K562 (cell line): ENCODE data around the gene CHD5. TPM values are rescaled to one million over a fixed set of nuclear protein-coding genes. Genes with fewer than 3 reads are reported as not detected.

Experiments used
- BHLHE40 ChIP-seq: IDR thresholded peaks from 2 replicates; pipeline ENCODE4 v1.6.1; 2011; ENCODE audit warnings: low read length, improper control_type of control experiment
- CBX3 ChIP-seq, 2 experiments: IDR thresholded peaks; 1 replicate in 1 of 2; 2 replicates in 1 of 2; pipeline ENCODE4 v1.6.1; 2012; ENCODE audit warnings: inconsistent platforms in 2 of 2, low read length in 2 of 2, borderline replicate concordance in 1 of 2, control low read depth in 1 of 2
- HSF4 ChIP-seq: fragments of 250-450 bp; sonication (Bioruptor Pico); IDR thresholded peaks from 2 replicates; pipeline ENCODE4 v2.1.2; 2022; ENCODE audit warnings: mild to moderate bottlenecking, moderate library complexity, borderline replicate concordance
- JUND ChIP-seq, 2 experiments: IDR thresholded peaks; 2 replicates in 1 of 2; 3 replicates in 1 of 2; pipeline ENCODE4 v1.6.1; 2011; ENCODE audit warnings: borderline replicate concordance in 2 of 2, low read depth in 2 of 2, low read length in 2 of 2, improper control_type of control experiment in 1 of 2, missing biosample characterization in 1 of 2, missing genetic modification characterization in 1 of 2, missing genetic modification reagents in 1 of 2
- L3MBTL2 ChIP-seq: fragments of 450-650 bp; IDR thresholded peaks from 2 replicates; pipeline ENCODE4 v1.6.1; 2016; ENCODE audit warnings: mild to moderate bottlenecking, moderate library complexity
- MYC ChIP-seq, 2 experiments: fragments of 250-450 bp in 1 of 2; sonication (Bioruptor Pico) in 1 of 2; IDR thresholded peaks; 2 replicates each; pipeline versions ENCODE4 v1.5.1 to v1.6.1; 2012 to 2021; ENCODE audit warnings: low read depth in 2 of 2, borderline replicate concordance in 1 of 2, improper control_type of control experiment in 1 of 2, low read length in 1 of 2, mild to moderate bottlenecking in 1 of 2, moderate library complexity in 1 of 2
- PRPF4 ChIP-seq: fragments of 200-400 bp; formaldehyde crosslinking; IDR thresholded peaks from one replicate; pipeline ENCODE4 v1.6.1; 2017; ENCODE audit warnings: low read length, low read depth, mild to moderate bottlenecking; ENCODE audit not compliant: insufficient read depth, poor library complexity, severe bottlenecking
- RAD21 ChIP-seq, 2 experiments: fragments of 250-450 bp in 1 of 2; fragments of 450-650 bp in 1 of 2; sonication (Bioruptor Pico) in 1 of 2; formaldehyde crosslinking in 1 of 2; IDR thresholded peaks in 1 of 2; conservative IDR thresholded peaks in 1 of 2; 2 replicates each; pipeline versions ENCODE4 v1.4.0 to v1.8.0; 2020 to 2022; ENCODE audit warnings: mild to moderate bottlenecking in 2 of 2, moderate library complexity in 1 of 2
- RAD51 ChIP-seq: fragments of 450-650 bp; IDR thresholded peaks from 2 replicates; pipeline ENCODE4 v1.7.1; 2016; ENCODE audit warnings: low read depth, mild to moderate bottlenecking, borderline replicate concordance
- RFX5 ChIP-seq: IDR thresholded peaks from 2 replicates; pipeline ENCODE4 v1.6.1; 2011; ENCODE audit warnings: low read depth, mild to moderate bottlenecking, improper control_type of control experiment, low read length
- SRSF7 ChIP-seq: fragments of 200-400 bp; formaldehyde crosslinking; optimal IDR thresholded peaks from 2 replicates; pipeline ENCODE3; 2017; ENCODE audit warnings: mild to moderate bottlenecking, low read depth, low read length
- TAL1 ChIP-seq: fragments of 450-650 bp; IDR thresholded peaks from 2 replicates; pipeline ENCODE4 v1.6.1; 2016; ENCODE audit warnings: mild to moderate bottlenecking
- WHSC1 ChIP-seq: IDR thresholded peaks from one replicate; pipeline ENCODE4 v1.6.1; 2012; ENCODE audit warnings: low read length, control low read depth, inconsistent platforms
- ZNF316 ChIP-seq: fragments of 450-650 bp; IDR thresholded peaks from 2 replicates; pipeline ENCODE4 v1.6.1; 2016
- ZSCAN29 ChIP-seq: fragments of 450-650 bp; IDR thresholded peaks from 2 replicates; pipeline ENCODE4 v1.6.1; 2017
- polyA plus RNA-seq, 8 experiments: library from polyadenylated mRNA; depleted of rRNA in 4 of 8; stranded (reverse) in 5 of 8; unstranded in 3 of 8; fragments of >200 nt; fragmentation: Nextera tagmentation in 2 of 8; fragmentation: Illumina TruSeq in 1 of 8; extraction: Ambion mirVana in 2 of 8; extraction: Trizol in 1 of 8; gene quantifications; 2 replicates each; pipeline versions ENCODE4 v1.2.1 to v1.2.3, GENCODE V29; 2011 to 2014; ENCODE audit warnings: inconsistent platforms in 1 of 8, missing spikeins in 1 of 8
- total RNA-seq, 7 experiments: library from RNA; depleted of rRNA in 6 of 7; stranded (reverse); fragments of >200 nt in 6 of 7; fragmentation: Illumina TruSeq in 2 of 7; extraction: Trizol in 2 of 7; gene quantifications; 2 replicates each; pipeline versions ENCODE4 v1.2.1 to v1.2.3, GENCODE V29; 2011 to 2021; ENCODE audit warnings: low replicate concordance in 1 of 7
- TF ChIP-seq, protein P1 (sequence below), 2 experiments: fragments of 450-650 bp; conservative IDR thresholded peaks; 2 replicates each; pipeline ENCODE4 v1.6.1; 2017; ENCODE audit warnings: mild to moderate bottlenecking in 2 of 2, moderate library complexity in 2 of 2
- TF ChIP-seq, protein P2 (sequence below): sonication (generic); formaldehyde crosslinking; IDR thresholded peaks from 2 replicates; pipeline ENCODE4 v1.9.0; 2022; ENCODE audit warnings: mild to moderate bottlenecking, missing genetic modification reagents
- TF ChIP-seq, protein P3 (sequence below), 3 experiments: IDR thresholded peaks in 2 of 3; conservative IDR thresholded peaks in 1 of 3; 2 replicates each; pipeline ENCODE4 v1.5.1; 2011 to 2012; ENCODE audit warnings: low read length in 3 of 3, mild to moderate bottlenecking in 3 of 3, control low read depth in 2 of 3, improper control_type of control experiment in 1 of 3, inconsistent platforms in 1 of 3, low read depth in 1 of 3, mixed read lengths in 1 of 3, moderate library complexity in 1 of 3; ENCODE audit not compliant: insufficient read depth in 2 of 3
- TF ChIP-seq, protein P4 (sequence below): sonication (generic); formaldehyde crosslinking; IDR thresholded peaks from 2 replicates; pipeline ENCODE4 v1.5.0; 2020; ENCODE audit warnings: missing genetic modification reagents

CHD5 gene
- total and polyA plus RNA-seq, 9 of the 15 experiments (the other 6 are each of a cell fraction or from before 2014, with no cell fraction given): 0.03 to 0.52 (median 0.11) TPM; not detected in 2

DNA sequence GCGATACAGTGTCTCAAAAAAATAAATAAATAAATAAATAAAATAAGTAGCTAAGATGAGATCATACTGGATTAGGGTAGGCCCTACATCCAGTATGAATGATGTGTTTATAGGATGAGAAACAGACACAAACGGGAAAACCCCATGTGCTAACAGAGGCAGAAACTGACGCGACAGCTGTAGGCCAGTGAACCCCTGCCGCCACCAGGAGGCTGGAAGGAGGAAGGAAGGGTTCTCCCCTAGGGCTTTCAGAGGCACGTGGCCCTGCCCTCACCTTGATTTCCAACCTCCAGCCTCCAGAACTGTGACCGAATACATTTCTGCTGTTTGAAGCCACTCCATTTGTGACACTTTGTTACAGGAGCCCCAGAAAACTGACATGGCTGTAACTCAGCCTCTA lies 38.5 kb downstream of the CHD5 start (continued):
- TF ChIP-seq MYC (IDR thresholded peaks at IDR 0.05; ENCODE audit: low read depth, low read length) (peak; percentile 69; the same call in 1 of the 2 replicates), MYC (CRISPR knock-in tag; IDR thresholded peaks at IDR 0.05; ENCODE audit: borderline replicate concordance, low read depth) (no peak), CBX3 (IDR thresholded peaks at IDR 0.05; ENCODE audit: borderline replicate concordance in 1 of 2, low read length in 2 of 2) (peak in 1 of 2 experiments; percentile 29; a peak in 1 of 3 replicates), BHLHE40 (peak; percentile 65), ZSCAN29 (no peak), PRPF4 (no peak), RAD21 (CRISPR knock-in tag; conservative IDR thresholded peaks at IDR 0.05 in 1 of 2, IDR thresholded peaks at IDR 0.05 in 1 of 2) (peak in 1 of 2 experiments; percentile 63; a peak in 2 of 4 replicates), SRSF7 (no peak), HSF4 (CRISPR knock-in tag) (no peak), RFX5 (no peak), L3MBTL2 (peak; percentile 70; the same call in 1 of the 2 replicates), WHSC1 (no peak), JUND (IDR thresholded peaks at IDR 0.05; ENCODE audit: borderline replicate concordance, low read depth, low read length) (no peak), JUND (tag; IDR thresholded peaks at IDR 0.05; ENCODE audit: borderline replicate concordance, low read depth, low read length) (no peak), ZNF316 (no peak), TAL1 (no peak), RAD51 (peak; percentile 37; the same call in 1 of the 2 replicates)
- TF ChIP-seq, protein P1, sequence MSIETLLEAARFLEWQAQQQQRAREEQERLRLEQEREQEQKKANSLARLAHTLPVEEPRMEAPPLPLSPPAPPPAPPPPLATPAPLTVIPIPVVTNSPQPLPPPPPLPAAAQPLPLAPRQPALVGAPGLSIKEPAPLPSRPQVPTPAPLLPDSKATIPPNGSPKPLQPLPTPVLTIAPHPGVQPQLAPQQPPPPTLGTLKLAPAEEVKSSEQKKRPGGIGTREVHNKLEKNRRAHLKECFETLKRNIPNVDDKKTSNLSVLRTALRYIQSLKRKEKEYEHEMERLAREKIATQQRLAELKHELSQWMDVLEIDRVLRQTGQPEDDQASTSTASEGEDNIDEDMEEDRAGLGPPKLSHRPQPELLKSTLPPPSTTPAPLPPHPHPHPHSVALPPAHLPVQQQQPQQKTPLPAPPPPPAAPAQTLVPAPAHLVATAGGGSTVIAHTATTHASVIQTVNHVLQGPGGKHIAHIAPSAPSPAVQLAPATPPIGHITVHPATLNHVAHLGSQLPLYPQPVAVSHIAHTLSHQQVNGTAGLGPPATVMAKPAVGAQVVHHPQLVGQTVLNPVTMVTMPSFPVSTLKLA (conservative IDR thresholded peaks at IDR 0.05): 0 out of 4 replicates have a peak, but pooled peaks of 1 of the 2 experiments have one; percentile 23
- TF ChIP-seq, protein P2, sequence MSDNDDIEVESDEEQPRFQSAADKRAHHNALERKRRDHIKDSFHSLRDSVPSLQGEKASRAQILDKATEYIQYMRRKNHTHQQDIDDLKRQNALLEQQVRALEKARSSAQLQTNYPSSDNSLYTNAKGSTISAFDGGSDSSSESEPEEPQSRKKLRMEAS (CRISPR knock-in tag): peak; percentile 85
- TF ChIP-seq, protein P3, sequence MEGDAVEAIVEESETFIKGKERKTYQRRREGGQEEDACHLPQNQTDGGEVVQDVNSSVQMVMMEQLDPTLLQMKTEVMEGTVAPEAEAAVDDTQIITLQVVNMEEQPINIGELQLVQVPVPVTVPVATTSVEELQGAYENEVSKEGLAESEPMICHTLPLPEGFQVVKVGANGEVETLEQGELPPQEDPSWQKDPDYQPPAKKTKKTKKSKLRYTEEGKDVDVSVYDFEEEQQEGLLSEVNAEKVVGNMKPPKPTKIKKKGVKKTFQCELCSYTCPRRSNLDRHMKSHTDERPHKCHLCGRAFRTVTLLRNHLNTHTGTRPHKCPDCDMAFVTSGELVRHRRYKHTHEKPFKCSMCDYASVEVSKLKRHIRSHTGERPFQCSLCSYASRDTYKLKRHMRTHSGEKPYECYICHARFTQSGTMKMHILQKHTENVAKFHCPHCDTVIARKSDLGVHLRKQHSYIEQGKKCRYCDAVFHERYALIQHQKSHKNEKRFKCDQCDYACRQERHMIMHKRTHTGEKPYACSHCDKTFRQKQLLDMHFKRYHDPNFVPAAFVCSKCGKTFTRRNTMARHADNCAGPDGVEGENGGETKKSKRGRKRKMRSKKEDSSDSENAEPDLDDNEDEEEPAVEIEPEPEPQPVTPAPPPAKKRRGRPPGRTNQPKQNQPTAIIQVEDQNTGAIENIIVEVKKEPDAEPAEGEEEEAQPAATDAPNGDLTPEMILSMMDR (IDR thresholded peaks at IDR 0.05 in 2 of 3, conservative IDR thresholded peaks at IDR 0.05 in 1 of 3; ENCODE audit: insufficient read depth in 2 of 3, low read depth in 1 of 3, low read length in 3 of 3): peak; percentile 51 to 75 (median 61)
- TF ChIP-seq, protein P4, sequence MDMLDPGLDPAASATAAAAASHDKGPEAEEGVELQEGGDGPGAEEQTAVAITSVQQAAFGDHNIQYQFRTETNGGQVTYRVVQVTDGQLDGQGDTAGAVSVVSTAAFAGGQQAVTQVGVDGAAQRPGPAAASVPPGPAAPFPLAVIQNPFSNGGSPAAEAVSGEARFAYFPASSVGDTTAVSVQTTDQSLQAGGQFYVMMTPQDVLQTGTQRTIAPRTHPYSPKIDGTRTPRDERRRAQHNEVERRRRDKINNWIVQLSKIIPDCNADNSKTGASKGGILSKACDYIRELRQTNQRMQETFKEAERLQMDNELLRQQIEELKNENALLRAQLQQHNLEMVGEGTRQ: peak; percentile 70
